NCI-H146 treated with DMSO at 0.1 percent for 48 hours (cell line): ENCODE measurements around the gene UCMA.
"Not testable (repeated sequence)": the region's sequence is repeated elsewhere in the genome, so short reads cannot be mapped to it uniquely, and the experiment has no call there.

Experiments used
- DNase-seq: peaks from one replicate; lab custom pipeline; 2025; ENCODE audit not compliant: unreplicated experiment; lab: John Stamatoyannopoulos, UW

Gene UCMA

GRCh38 chr10:13234736-13235135 is 562 bp upstream of the UCMA start:
- DNase-seq: not testable (repeated sequence)

- DNase-seq: no peak
Observed at GRCh38 chr10:13233358-13233757, 816 bp downstream of the UCMA start.

- no peak for DNase-seq
Observed at GRCh38 chr10:13231808-13232207, 2.4 kb downstream of the UCMA start.

- no peak for DNase-seq
Observed at GRCh38 chr10:13231190-13231589, 3.0 kb downstream of the UCMA start.

- no peak for DNase-seq
Observed at GRCh38 chr10:13227031-13227430, 7.1 kb downstream of the UCMA start.

GRCh38 chr10:13225601-13226000 is 8.6 kb downstream of the UCMA start:
- DNase-seq: no peak

GRCh38 chr10:13224210-13224995 is 9.8 kb downstream of the UCMA start:
- no peak for DNase-seq

- DNase-seq: no peak
Observed at GRCh38 chr10:13223241-13223640, 10.9 kb downstream of the UCMA start.

- DNase-seq: no peak
Observed at GRCh38 chr10:13222566-13222965, 11.6 kb downstream of the UCMA start.

GRCh38 chr10:13222151-13222550 is 12.0 kb downstream of the UCMA start:
- DNase-seq: no peak

GRCh38 chr10:13221572-13221971 is 12.6 kb downstream of the UCMA start:
- no peak for DNase-seq

GRCh38 chr10:13219685-13220670 is 14.2 kb downstream of the UCMA start:
- DNase-seq: peak; percentile 27

GRCh38 chr10:13218878-13219277 is 15.3 kb downstream of the UCMA start:
- no peak for DNase-seq

GRCh38 chr10:13213163-13213562 is 21.0 kb downstream of the UCMA start:
- no peak for DNase-seq

- no peak for DNase-seq
Observed at GRCh38 chr10:13206546-13207443, 27.4 kb downstream of the UCMA start.

- no peak for DNase-seq
Observed at GRCh38 chr10:13206091-13206490, 28.1 kb downstream of the UCMA start.

GRCh38 chr10:13201132-13201531 is 33.0 kb downstream of the UCMA start:
- DNase-seq: no peak

- no peak for DNase-seq
Observed at GRCh38 chr10:13195016-13195415, 39.2 kb downstream of the UCMA start.

GRCh38 chr10:13193637-13194036 is 40.5 kb downstream of the UCMA start:
- DNase-seq: no peak

GRCh38 chr10:13191362-13191761 is 42.8 kb downstream of the UCMA start:
- no peak for DNase-seq

- DNase-seq: no peak
Observed at GRCh38 chr10:13190816-13191215, 43.4 kb downstream of the UCMA start.
